NOMO-1 (cell line): Measurements from ENCODE around the gene ADTRP.
"Not testable (repeated sequence)": the region's sequence is repeated elsewhere in the genome, so short reads cannot be mapped to it uniquely, and the experiment has no call there.

Experiments used
- DNase-seq, 2 experiments: peaks; one replicate each; lab custom pipeline; 2025; ENCODE audit not compliant: unreplicated experiment in 2 of 2; lab: John Stamatoyannopoulos, UW

ADTRP gene

GRCh38 chr6:11702500-11703130 lies 76.0 kb downstream of the ADTRP start:
- peak; percentile 46 to 72 for DNase-seq

GRCh38 chr6:11702089-11702488 lies 76.5 kb downstream of the ADTRP start:
- no peak for DNase-seq

GRCh38 chr6:11701573-11701972 lies 77.0 kb downstream of the ADTRP start:
- DNase-seq = no peak

GRCh38 chr6:11700118-11700718 lies 78.4 kb downstream of the ADTRP start:
- peak; percentile 34 to 74 for DNase-seq

DNA sequence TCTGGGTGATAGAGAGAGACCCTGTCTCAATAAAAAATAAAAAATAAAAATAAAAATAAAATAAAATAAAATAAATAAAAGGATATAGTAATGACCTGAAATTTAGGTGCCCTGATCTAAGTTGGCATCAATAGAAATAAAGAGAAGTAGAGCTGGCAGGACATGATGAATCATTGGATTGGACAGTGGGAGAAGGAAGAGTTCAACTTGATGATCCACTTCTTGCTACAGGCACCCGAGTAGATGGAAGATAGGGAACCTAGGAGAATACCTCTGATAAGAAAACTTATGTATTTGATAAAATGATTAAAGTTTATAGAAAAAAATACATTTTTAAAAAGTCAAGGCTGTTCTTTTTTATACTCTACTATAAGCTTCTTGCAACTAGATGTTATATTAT lies 79.0 kb downstream of the ADTRP start:
- no peak for DNase-seq

DNA sequence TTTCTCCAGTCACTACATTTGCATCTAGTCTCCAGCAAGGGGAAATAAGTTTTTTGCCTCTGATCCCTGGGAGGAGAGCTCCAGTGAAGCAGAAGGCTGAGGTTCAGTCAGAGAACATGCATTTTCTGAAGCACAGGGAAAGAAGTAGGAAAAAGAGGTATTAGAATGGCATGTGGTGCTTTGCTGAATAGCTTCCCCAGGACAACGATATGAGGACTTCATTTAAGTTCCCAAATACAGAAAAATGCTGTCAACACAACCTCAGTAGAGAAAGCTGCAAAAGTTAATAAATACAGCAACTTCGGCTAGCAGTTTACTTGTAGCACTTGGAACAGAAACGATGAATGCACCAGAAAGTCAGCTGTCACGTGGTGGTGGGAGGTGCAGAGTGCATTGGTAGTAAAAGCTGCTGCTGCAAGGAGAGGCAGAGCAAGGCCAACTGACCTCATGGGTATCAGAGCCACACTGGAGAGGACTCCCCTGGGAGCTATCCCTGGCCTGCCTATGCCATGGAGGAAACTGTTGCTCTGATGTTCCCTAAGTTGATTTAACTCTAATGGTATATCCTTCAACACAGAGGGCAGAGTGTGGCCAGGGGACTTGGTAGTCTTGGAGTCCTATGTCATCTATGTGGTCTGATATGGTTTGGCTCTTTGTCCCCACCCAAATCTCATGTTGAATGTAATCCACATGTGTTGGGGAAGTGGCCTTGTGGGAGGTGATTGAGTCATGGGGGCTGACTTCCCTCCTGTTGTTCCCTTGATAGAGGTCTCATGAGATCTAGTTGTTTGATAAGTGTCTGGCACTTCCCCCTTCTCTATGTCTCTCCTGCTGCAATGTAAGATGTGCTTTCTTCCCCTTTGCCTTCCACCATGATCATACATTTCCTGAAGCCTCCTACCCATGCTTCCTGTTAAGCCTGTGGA lies 85.9 kb downstream of the ADTRP start:
- DNase-seq = peak in 1 of 2 experiments; percentile 43

- DNase-seq = no peak
These were observed 88.8 kb downstream of the ADTRP start for GRCh38 chr6:11689847-11690246.

- DNase-seq = not testable (repeated sequence)
These were observed 89.2 kb downstream of the ADTRP start for GRCh38 chr6:11689400-11689799.

DNA sequence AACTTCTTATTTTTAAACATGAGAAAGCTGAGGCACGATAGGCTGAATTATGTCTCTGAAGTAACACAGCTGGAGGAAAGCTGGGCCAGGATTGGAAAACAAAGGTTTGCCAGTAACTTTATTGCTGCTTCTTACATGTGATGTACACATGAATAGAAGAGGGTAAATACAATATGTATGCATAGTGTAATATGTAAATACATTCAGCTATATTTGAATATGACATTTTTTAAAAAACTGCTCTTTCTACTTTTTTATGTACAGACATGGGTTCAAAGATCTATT lies 90.2 kb downstream of the ADTRP start:
- DNase-seq = no peak

GRCh38 chr6:11685481-11686093 lies 93.0 kb downstream of the ADTRP start:
- DNase-seq = no peak

DNA sequence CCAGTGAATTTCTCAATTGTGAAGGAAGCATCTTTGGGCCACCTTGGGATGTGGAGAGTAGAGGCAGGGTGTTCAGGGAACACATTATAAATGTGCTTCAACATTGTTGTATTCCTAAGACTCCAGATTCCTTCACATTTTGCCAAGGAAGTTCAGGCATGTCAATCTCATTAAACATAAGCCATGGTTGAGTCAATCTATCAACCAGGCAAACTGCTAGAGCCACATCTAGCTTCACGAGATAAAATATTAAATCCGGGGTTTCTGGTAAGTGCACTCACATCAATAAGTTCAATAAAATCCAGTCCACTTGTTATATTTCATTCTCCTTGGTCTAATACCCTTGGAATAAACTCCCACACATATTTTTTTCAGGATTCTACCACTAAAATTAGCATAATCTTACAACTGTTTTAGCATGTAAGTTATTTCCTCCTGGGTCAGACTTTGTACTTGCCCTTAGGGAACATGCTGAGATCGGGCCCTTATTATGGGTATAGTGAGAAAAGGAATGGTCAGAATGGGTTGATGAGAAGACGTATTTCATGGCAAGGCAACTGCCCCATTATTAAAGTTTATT lies 93.6 kb downstream of the ADTRP start:
- DNase-seq = no peak

DNA sequence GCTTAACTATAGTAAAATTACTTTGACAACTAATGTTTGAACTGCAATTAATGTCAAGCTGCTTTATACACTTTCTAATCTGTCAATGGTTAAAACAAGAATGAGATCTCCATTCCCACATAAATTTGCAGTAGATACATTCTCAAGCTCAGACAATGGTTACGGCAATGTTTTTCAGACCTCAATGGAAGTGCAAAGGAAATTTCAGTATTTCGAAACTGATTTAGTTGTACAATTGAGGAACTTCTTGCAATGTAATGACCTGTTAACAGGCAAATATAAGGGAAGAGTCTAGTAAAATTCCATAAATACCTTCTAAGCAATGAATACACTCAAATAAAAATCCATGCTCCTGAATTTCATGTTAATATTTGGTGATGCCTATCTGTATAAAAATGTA lies 94.7 kb downstream of the ADTRP start:
- DNase-seq = peak in 1 of 2 experiments; percentile 60

- DNase-seq = peak in 1 of 2 experiments; percentile 25
These were observed 96.0 kb downstream of the ADTRP start for GRCh38 chr6:11682561-11682975.

DNA sequence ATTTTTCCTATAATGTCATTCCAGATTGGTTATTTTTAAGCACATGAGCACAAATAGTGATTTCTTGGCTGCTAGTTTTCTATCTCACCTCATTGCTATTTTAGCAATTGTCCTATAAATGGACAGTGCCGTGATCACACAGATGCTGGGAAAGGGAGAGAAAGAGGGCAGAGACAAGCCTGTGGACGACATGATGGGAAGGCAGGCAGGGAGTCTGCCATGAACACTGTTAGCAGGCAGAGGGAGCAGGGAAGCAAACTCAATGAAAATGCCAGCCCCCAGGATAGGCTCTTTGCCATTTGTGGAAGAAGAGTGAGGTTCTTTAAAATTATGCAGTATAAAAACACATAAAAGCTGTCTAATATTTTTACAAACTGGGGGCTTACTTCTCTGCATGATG lies 96.8 kb downstream of the ADTRP start:
- no peak for DNase-seq

- DNase-seq = no peak
These were observed 97.2 kb downstream of the ADTRP start for GRCh38 chr6:11681357-11681756.

GRCh38 chr6:11680479-11680878 lies 98.1 kb downstream of the ADTRP start:
- DNase-seq = not testable (repeated sequence)

DNA sequence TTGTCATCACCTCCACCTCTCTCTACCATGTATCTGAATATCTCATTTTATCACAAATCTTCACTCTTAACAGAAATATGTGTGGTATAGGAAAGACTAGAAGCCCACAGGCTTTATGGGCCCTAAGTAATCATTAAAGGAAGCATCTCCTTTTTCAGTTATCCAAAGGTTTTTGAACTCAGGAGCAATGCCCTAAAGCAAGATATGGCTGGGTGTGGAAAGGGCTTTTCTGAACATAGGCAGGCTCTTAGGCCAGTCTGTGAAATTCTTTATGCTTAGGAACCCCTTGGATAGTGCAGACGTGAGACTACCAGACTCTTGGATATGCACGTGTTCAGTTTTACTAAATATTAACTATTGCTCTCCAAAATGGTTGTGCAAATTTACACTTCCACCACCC lies 99.5 kb downstream of the ADTRP start:
- DNase-seq = no peak

DNA sequence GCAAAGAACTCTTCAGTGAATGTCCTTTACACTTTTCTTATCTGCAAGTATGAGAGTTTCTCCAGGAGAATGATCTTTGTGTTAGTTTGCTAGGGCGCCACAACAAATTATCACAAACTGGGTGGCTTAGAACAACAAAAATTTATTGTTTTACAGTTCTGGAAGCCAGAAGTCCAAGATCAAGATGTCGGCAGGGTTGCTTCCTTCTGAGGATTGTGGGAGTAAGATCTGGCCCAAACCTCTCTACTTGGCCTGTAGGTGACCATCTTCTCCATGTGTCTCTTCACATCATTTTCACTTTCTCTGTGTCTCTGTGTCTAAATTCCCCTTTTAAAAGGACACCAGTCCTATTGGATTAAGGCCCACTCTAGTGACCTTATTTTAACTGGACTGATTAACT lies 103.0 kb downstream of the ADTRP start:
- no peak for DNase-seq

DNA sequence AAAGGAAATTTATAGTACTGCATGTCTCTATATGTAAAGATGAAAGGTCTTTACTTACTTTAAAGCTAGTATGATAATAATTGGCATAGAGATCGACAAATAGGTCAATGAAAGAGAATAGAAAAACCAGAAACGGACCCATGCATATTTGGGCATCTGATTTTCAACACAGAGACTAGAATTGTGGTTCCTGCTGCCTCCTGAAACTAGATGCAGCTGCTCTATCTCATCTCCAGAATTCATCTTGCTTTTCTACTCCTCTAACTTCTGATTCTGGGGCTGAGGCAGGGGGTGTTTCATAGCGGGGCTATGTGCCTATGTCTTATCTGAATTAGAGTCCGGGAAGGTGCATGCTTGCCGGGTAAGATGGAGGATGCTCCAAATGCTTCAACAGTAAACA lies 105.9 kb downstream of the ADTRP start:
- DNase-seq = no peak

GRCh38 chr6:11672256-11672655 lies 106.3 kb downstream of the ADTRP start:
- DNase-seq = no peak

DNA sequence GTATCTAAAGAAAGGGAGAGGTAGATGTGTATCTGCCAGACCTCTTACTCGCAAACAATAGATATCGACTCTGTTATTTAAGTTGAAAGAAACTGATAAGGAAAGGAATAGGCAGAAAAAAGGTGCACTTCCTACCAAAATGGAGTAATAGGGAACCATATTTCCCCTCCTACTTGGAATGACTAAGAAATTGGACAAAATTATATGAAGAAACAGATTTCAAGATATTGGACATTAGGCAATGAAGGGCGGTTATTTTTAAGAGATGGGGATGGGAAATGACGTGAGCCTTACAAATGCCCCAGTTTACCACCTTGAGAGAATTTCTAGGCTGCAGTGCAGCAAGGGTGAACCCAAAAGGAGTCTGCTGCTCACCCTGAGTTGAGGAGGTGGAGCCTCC lies 108.9 kb downstream of the ADTRP start:
- DNase-seq = no peak
